Breast epithelium (tissue), 3 donors: ENCODE data around the gene MESP2.

ENCODE experiments used
- CTCF ChIP-seq, 3 donors: fragments of 450-650 bp; IDR thresholded peaks; one replicate each; pipeline ENCODE4 v1.5.1; 2016 to 2017; ENCODE audit warnings: antibody characterized with exemption in 3 of 3, mild to moderate bottlenecking in 3 of 3, moderate library complexity in 3 of 3
- POLR2A ChIP-seq: fragments of 450-650 bp; IDR thresholded peaks from one replicate; pipeline ENCODE4 v1.6.1; 2016; ENCODE audit warnings: antibody characterized with exemption, mild to moderate bottlenecking, moderate library complexity

GRCh38 chr15:89770041-89770440, 6.1 kb upstream of the MESP2 start:
- TF ChIP-seq CTCF (IDR thresholded peaks at IDR 0.05) (no peak), POLR2A (no peak)
